B cell (primary cell): ENCODE results near the gene THADA.

ENCODE experiments used
- EZH2 ChIP-seq: IDR thresholded peaks from 2 replicates; pipeline ENCODE4 v1.6.1; 2012; ENCODE audit warnings: borderline replicate concordance, low read depth, mild to moderate bottlenecking, moderate library complexity, low read length; ENCODE audit not compliant: insufficient read depth, poor library complexity, severe bottlenecking
- TF ChIP-seq, protein P1 (sequence below): fragments of 200-600 bp; IDR thresholded peaks from one replicate; pipeline ENCODE4 v1.8.0; 2022; ENCODE audit warnings: antibody characterized with exemption, mild to moderate bottlenecking

DNA sequence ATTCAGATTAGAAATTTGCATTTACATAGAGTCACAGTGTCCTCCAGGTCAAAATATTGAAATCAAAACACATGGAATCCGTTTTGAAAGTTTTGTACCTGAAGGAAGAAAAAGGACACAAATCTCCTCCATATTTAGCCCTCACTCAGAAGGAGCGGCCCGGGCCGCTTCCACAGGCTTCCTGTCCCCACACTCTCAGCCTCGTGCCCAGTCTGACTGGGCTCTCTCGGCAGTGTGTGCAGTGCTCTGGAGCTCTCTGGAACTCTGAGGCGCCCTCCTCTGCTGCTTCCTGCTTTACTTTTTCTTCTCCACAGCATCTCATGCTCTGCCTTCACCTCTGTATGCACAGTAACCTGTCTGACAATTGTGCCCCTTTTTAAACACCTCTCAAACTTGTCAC, 347.2 kb downstream of the THADA start:
- TF ChIP-seq EZH2 = no peak
- TF ChIP-seq, protein P1, sequence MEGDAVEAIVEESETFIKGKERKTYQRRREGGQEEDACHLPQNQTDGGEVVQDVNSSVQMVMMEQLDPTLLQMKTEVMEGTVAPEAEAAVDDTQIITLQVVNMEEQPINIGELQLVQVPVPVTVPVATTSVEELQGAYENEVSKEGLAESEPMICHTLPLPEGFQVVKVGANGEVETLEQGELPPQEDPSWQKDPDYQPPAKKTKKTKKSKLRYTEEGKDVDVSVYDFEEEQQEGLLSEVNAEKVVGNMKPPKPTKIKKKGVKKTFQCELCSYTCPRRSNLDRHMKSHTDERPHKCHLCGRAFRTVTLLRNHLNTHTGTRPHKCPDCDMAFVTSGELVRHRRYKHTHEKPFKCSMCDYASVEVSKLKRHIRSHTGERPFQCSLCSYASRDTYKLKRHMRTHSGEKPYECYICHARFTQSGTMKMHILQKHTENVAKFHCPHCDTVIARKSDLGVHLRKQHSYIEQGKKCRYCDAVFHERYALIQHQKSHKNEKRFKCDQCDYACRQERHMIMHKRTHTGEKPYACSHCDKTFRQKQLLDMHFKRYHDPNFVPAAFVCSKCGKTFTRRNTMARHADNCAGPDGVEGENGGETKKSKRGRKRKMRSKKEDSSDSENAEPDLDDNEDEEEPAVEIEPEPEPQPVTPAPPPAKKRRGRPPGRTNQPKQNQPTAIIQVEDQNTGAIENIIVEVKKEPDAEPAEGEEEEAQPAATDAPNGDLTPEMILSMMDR = no peak
